H9 (cell line): ENCODE data around the gene DDI2. TPM values are rescaled to one million over a fixed set of nuclear protein-coding genes. Genes with fewer than 3 reads are reported as not detected.

ENCODE experiments used
- DNase-seq: peaks from one replicate; pipeline ENCODE4 v3.0.0-alpha.2; 2017
- H2AFZ ChIP-seq: one replicate; pipeline ENCODE4 v1.6.1; 2013; ENCODE audit warnings: mild to moderate bottlenecking, low read length, control low read depth, moderate library complexity
- H2AK5ac ChIP-seq: 2 replicates; pipeline ENCODE4 v1.6.1; 2013; ENCODE audit warnings: low read length, control low read depth, mixed read lengths; ENCODE audit not compliant: insufficient read length
- H2BK120ac ChIP-seq: one replicate; pipeline ENCODE4 v1.6.1; 2013; ENCODE audit warnings: low read depth, mild to moderate bottlenecking, low read length, control low read depth, inconsistent platforms; ENCODE audit not compliant: poor library complexity, severe bottlenecking
- H2BK12ac ChIP-seq: 2 replicates; pipeline ENCODE4 v1.6.1; 2013; ENCODE audit warnings: low read length, control low read depth, mixed read lengths, low read depth; ENCODE audit not compliant: insufficient read length
- H2BK15ac ChIP-seq: 2 replicates; pipeline ENCODE4 v1.6.1; 2013; ENCODE audit warnings: low read depth, low read length, control low read depth
- H2BK20ac ChIP-seq: one replicate; pipeline ENCODE4 v1.6.1; 2013; ENCODE audit warnings: low read depth, mild to moderate bottlenecking, low read length, control low read depth, inconsistent platforms; ENCODE audit not compliant: poor library complexity, severe bottlenecking
- H2BK5ac ChIP-seq: 2 replicates; pipeline ENCODE4 v1.6.1; 2013; ENCODE audit warnings: low read length, control low read depth, mixed read lengths; ENCODE audit not compliant: insufficient read length
- H3K14ac ChIP-seq: 2 replicates; pipeline ENCODE4 v1.6.1; 2013; ENCODE audit warnings: low read length, control low read depth; ENCODE audit not compliant: insufficient read depth
- H3K18ac ChIP-seq: 2 replicates; pipeline ENCODE4 v1.6.1; 2013; ENCODE audit warnings: low read depth, mild to moderate bottlenecking, mixed read lengths, low read length, control low read depth; ENCODE audit not compliant: insufficient read length
- H3K23ac ChIP-seq: 2 replicates; pipeline ENCODE4 v1.6.1; 2013; ENCODE audit warnings: low read length, control low read depth, mixed read lengths, low read depth; ENCODE audit not compliant: insufficient read length
- H3K23me2 ChIP-seq: 2 replicates; pipeline ENCODE4 v1.6.1; 2013; ENCODE audit warnings: low read depth, mild to moderate bottlenecking, mixed read lengths, low read length, control low read depth; ENCODE audit not compliant: insufficient read length, poor library complexity, severe bottlenecking
- H3K27ac ChIP-seq: 2 replicates; pipeline ENCODE4 v1.5.1; 2013; ENCODE audit warnings: low read length, control low read depth, mixed read lengths, low read depth; ENCODE audit not compliant: insufficient read length
- H3K27me3 ChIP-seq: 2 replicates; pipeline ENCODE4 v1.6.1; 2013; ENCODE audit warnings: low read length, control low read depth, inconsistent platforms; ENCODE audit not compliant: insufficient read depth
- H3K4ac ChIP-seq: 2 replicates; pipeline ENCODE4 v1.6.1; 2013; ENCODE audit warnings: low read depth, mild to moderate bottlenecking, control low read depth, inconsistent platforms, low read length, moderate library complexity
- H3K4me1 ChIP-seq: 2 replicates; pipeline ENCODE4 v1.6.1; 2013; ENCODE audit warnings: low read length, control low read depth, inconsistent platforms; ENCODE audit not compliant: insufficient read depth
- H3K4me2 ChIP-seq: 2 replicates; pipeline ENCODE4 v1.6.1; 2013; ENCODE audit warnings: low read length, control low read depth, mixed read lengths; ENCODE audit not compliant: insufficient read length, insufficient read depth
- H3K56ac ChIP-seq: 2 replicates; pipeline ENCODE4 v1.6.1; 2013; ENCODE audit warnings: low read depth, mild to moderate bottlenecking, mixed read lengths, low read length, control low read depth; ENCODE audit not compliant: insufficient read length
- H3K79me1 ChIP-seq: 2 replicates; pipeline ENCODE4 v1.6.1; 2013; ENCODE audit warnings: low read depth, mild to moderate bottlenecking, moderate library complexity, low read length, control low read depth, inconsistent platforms; ENCODE audit not compliant: insufficient read depth, poor library complexity, severe bottlenecking
- H3K79me2 ChIP-seq: 2 replicates; pipeline ENCODE4 v1.6.1; 2013; ENCODE audit warnings: low read length, control low read depth, inconsistent platforms; ENCODE audit not compliant: insufficient read depth
- H3K9ac ChIP-seq: 2 replicates; pipeline ENCODE4 v1.6.1; 2013; ENCODE audit warnings: low read length, control low read depth, mixed read lengths; ENCODE audit not compliant: insufficient read length; ENCODE audit errors: extremely low read depth
- H3K9me3 ChIP-seq: one replicate; pipeline ENCODE4 v1.6.1; 2013; ENCODE audit warnings: low read depth, low read length, inconsistent platforms; ENCODE audit not compliant: control insufficient read depth
- H3T11ph ChIP-seq: one replicate; pipeline ENCODE4 v1.6.1; 2013; ENCODE audit warnings: mild to moderate bottlenecking, low read length, control low read depth, inconsistent platforms
- H4K20me1 ChIP-seq: one replicate; pipeline ENCODE4 v1.6.1; 2013; ENCODE audit not compliant: control insufficient read depth, insufficient read length, insufficient read depth
- H4K5ac ChIP-seq: 2 replicates; pipeline ENCODE4 v1.6.1; 2013; ENCODE audit warnings: low read depth, mild to moderate bottlenecking, mixed read lengths, low read length, control low read depth; ENCODE audit not compliant: insufficient read length
- H4K8ac ChIP-seq: replicated peaks from 2 replicates; pipeline ENCODE4 v1.6.1; 2013; ENCODE audit warnings: low read length, control low read depth, mixed read lengths, low read depth; ENCODE audit not compliant: insufficient read length
- H4K91ac ChIP-seq: 2 replicates; pipeline ENCODE4 v1.6.1; 2013; ENCODE audit warnings: low read depth, mild to moderate bottlenecking, moderate library complexity, mixed read lengths, low read length, control low read depth; ENCODE audit not compliant: insufficient read length
- H3K27ac Mint-ChIP-seq, 3 experiments: 2 replicates in 2 of 3; 3 replicates in 1 of 3; pipeline ENCODE4 v1.8.0; 2020 to 2021; ENCODE audit warnings: mixed read lengths in 3 of 3, mild to moderate bottlenecking in 1 of 3, moderate library complexity in 1 of 3
- H3K27me3 Mint-ChIP-seq: 2 replicates; pipeline ENCODE4 v1.8.0; 2021; ENCODE audit warnings: low read depth, mild to moderate bottlenecking, moderate library complexity, mixed read lengths
- H3K36me3 Mint-ChIP-seq, 3 experiments: 2 replicates in 2 of 3; 3 replicates in 1 of 3; pipeline ENCODE4 v1.8.0; 2020 to 2021; ENCODE audit warnings: low read depth in 3 of 3, mixed read lengths in 3 of 3; ENCODE audit not compliant: insufficient read depth in 1 of 3
- H3K4me1 Mint-ChIP-seq, 2 experiments: 2 replicates each; pipeline ENCODE4 v1.8.0; 2020; ENCODE audit warnings: mixed read lengths in 2 of 2
- H3K4me3 Mint-ChIP-seq, 2 experiments: 2 replicates in 1 of 2; 3 replicates in 1 of 2; pipeline ENCODE4 v1.8.0; 2020 to 2021; ENCODE audit warnings: mild to moderate bottlenecking in 2 of 2, mixed read lengths in 2 of 2, moderate library complexity in 1 of 2
- H3K9me3 Mint-ChIP-seq, 2 experiments: 2 replicates in 1 of 2; 3 replicates in 1 of 2; pipeline ENCODE4 v1.8.0; 2020; ENCODE audit warnings: mild to moderate bottlenecking in 2 of 2, mixed read lengths in 2 of 2, moderate library complexity in 1 of 2
- WGBS: extraction: QIAGEN DNeasy Blood & Tissue Kit; methylation state at CpG from one replicate; pipeline ENCODE4 v1.1.7; 2013; ENCODE audit warnings: missing lambda C conversion rate, low lambda C conversion rate, mixed read lengths; ENCODE audit not compliant: insufficient read length; ENCODE audit errors: extremely low coverage; 5-methylcytosine and 5-hydroxymethylcytosine counted together
- total RNA-seq: library from RNA; stranded (reverse); gene quantifications from 2 replicates; pipeline ENCODE4 v1.2.1, GENCODE V29; 2021
- TF ChIP-seq, protein P1 (sequence below): fragments of 200-600 bp; sonication (generic); conservative IDR thresholded peaks from 3 replicates; pipeline ENCODE4 v1.8.0; 2021; ENCODE audit warnings: antibody characterized with exemption, mild to moderate bottlenecking

DDI2 gene
- total RNA-seq, 1 experiment from 2014 or later: 45.0 TPM

DNA sequence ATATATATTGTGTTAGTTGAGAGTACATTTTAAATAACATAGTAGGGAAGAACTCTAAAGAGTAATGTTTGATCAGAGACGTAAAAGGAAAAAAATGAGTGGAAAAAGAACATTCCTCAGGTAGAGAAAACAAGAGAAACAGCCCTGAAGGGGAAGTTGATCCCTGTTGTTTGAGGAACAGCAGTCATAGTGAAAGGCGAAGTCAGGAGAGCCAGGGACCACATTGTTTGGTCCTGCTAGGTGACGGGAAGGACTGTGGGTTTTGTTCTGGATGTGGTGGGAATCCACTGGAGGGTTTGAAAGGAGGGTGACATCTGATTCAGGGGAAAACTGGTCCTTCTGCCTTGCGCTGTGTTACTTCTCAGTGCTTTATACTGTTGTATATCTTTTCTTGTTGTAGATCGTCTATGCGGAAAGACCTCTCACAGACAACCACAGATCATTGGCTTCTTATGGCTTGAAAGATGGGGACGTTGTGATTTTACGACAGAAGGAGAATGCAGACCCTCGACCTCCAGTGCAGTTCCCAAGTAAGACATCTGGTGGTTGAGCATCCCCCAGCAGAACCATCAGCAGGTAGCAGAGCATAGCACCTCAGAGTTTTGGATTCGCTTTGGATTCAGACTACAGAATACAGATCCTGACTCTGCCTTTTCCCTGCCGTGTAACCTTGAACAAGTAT is 9.2 kb downstream of the DDI2 start:
- no peak overlapping the region for H3K18ac ChIP-seq
- H2BK12ac ChIP-seq: no peak overlapping the region
- no peak overlapping the region for H3K4ac ChIP-seq
- H3K27me3 ChIP-seq: no peaks in the 10 kb centered on the region
- no peaks in the 10 kb centered on the region for H3K4me1 ChIP-seq
- H3K27ac ChIP-seq: no peak overlapping the region
- no peak overlapping the region for H3K56ac ChIP-seq
- H3K79me1 ChIP-seq: peaks cover 6% of the 10 kb centered on the region
- H3K4me1 Mint-ChIP-seq: peaks cover 2 to 5% of the 10 kb centered on the region in 2 experiments; a peak in 3 of 4 replicates
- H3K9me3 Mint-ChIP-seq: no peaks in the 10 kb centered on the region
- H2BK15ac ChIP-seq: no peak overlapping the region
- H2BK5ac ChIP-seq: no peak overlapping the region
- H4K20me1 ChIP-seq: no peaks in the 10 kb centered on the region
- no peak overlapping the region for H3T11ph ChIP-seq
- no CpG with 5 or more reads among the region's 11 CpGs for whole genome bisulfite sequencing
- H3K23me2 ChIP-seq: no peaks in the 10 kb centered on the region
- H3K36me3 Mint-ChIP-seq: peaks cover 19 to 46% (median 45%) of the 10 kb centered on the region in 3 experiments; a peak in 6 of 7 replicates
- no peak overlapping the region for H2BK20ac ChIP-seq
- no peak overlapping the region for H3K14ac ChIP-seq
- H2AFZ ChIP-seq: no peak overlapping the region
- no peak overlapping the region for H3K23ac ChIP-seq
- H4K91ac ChIP-seq: no peak overlapping the region
- H4K5ac ChIP-seq: no peak overlapping the region
- H3K4me2 ChIP-seq: no peak overlapping the region
- H3K9ac ChIP-seq: no peak overlapping the region
- peaks cover 19% of the 10 kb centered on the region; the same call in 1 of the 2 replicates for H3K79me2 ChIP-seq
- no peaks in the 10 kb centered on the region for H3K27me3 Mint-ChIP-seq
- no peak overlapping the region for H2BK120ac ChIP-seq
- H3K27ac Mint-ChIP-seq: peak overlapping the region in 2 of 3 experiments; percentile 16 to 73; a peak in 4 of 7 replicates
- H4K8ac ChIP-seq: no peak overlapping the region
- no peak overlapping the region for H3K4me3 Mint-ChIP-seq
- H2AK5ac ChIP-seq: no peak overlapping the region
- DNase-seq: no peak
- no peaks in the 10 kb centered on the region for H3K9me3 ChIP-seq
- TF ChIP-seq, protein P1, sequence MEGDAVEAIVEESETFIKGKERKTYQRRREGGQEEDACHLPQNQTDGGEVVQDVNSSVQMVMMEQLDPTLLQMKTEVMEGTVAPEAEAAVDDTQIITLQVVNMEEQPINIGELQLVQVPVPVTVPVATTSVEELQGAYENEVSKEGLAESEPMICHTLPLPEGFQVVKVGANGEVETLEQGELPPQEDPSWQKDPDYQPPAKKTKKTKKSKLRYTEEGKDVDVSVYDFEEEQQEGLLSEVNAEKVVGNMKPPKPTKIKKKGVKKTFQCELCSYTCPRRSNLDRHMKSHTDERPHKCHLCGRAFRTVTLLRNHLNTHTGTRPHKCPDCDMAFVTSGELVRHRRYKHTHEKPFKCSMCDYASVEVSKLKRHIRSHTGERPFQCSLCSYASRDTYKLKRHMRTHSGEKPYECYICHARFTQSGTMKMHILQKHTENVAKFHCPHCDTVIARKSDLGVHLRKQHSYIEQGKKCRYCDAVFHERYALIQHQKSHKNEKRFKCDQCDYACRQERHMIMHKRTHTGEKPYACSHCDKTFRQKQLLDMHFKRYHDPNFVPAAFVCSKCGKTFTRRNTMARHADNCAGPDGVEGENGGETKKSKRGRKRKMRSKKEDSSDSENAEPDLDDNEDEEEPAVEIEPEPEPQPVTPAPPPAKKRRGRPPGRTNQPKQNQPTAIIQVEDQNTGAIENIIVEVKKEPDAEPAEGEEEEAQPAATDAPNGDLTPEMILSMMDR: no peak
